ENCODE results near the gene ZBTB20. TPM values are rescaled to one million over a fixed set of nuclear protein-coding genes. Genes with fewer than 3 reads are reported as not detected.

Gene ZBTB20
- total and polyA plus RNA-seq, 2 of the 4 experiments (the other 2 are of a cell fraction): 0.75 to 14.7 TPM

DNA sequence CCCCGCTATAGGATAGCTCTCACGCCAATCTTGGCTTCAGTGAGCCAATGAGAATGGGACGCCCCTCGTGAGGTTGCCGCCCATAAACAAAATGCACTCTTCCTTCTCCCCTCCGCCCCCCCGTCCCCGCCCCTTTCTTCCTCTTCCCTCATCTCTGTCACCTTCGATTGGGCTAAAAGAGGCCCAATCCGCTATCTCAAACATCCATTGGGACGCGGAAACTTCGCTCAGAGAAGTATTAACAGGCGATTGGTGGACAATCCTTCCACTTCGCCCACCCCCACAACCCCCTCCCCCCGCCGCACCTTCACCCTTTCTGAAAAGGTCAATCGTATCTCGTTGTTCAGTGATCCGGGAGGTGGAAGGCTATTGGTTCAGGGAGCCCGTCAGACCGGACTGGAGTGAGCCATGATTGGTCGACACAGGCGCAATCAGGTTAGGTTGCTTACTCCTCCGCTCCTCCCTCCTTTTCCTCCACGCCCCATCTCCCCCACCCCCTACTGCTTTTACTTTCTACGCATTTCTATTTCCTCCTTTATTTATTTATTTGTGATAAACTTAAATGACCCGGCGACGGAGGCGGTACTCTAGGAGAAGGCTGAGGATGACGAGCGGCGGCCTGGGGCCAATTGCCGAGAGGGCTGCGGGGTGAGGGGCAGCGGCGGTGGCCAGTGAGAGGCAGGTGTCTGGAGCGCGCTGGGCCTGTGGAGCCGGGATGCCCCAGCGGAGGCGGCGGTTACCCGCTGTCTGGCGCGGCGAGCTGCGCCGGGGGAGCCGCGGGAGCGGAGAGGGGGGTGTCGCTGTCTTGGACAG is 447 bp upstream of the ZBTB20 start (continued):
- TF ChIP-seq, protein P1, sequence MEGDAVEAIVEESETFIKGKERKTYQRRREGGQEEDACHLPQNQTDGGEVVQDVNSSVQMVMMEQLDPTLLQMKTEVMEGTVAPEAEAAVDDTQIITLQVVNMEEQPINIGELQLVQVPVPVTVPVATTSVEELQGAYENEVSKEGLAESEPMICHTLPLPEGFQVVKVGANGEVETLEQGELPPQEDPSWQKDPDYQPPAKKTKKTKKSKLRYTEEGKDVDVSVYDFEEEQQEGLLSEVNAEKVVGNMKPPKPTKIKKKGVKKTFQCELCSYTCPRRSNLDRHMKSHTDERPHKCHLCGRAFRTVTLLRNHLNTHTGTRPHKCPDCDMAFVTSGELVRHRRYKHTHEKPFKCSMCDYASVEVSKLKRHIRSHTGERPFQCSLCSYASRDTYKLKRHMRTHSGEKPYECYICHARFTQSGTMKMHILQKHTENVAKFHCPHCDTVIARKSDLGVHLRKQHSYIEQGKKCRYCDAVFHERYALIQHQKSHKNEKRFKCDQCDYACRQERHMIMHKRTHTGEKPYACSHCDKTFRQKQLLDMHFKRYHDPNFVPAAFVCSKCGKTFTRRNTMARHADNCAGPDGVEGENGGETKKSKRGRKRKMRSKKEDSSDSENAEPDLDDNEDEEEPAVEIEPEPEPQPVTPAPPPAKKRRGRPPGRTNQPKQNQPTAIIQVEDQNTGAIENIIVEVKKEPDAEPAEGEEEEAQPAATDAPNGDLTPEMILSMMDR (conservative IDR thresholded peaks at IDR 0.05; ENCODE audit: low read depth, low read length): no peak
- no peak for TF ChIP-seq CHD1 (IDR thresholded peaks at IDR 0.05; ENCODE audit: low read depth, low read length)

All from IMR-90 (cell line).